ENCODE results near the gene METRNL.
"Not testable (repeated sequence)": the region's sequence is repeated elsewhere in the genome, so short reads cannot be mapped to it uniquely, and the experiment has no call there.

Gene METRNL

GRCh38 chr17:83125515-83126274 is 46.3 kb downstream of the METRNL start:
- no peak for DNase-seq

DNA sequence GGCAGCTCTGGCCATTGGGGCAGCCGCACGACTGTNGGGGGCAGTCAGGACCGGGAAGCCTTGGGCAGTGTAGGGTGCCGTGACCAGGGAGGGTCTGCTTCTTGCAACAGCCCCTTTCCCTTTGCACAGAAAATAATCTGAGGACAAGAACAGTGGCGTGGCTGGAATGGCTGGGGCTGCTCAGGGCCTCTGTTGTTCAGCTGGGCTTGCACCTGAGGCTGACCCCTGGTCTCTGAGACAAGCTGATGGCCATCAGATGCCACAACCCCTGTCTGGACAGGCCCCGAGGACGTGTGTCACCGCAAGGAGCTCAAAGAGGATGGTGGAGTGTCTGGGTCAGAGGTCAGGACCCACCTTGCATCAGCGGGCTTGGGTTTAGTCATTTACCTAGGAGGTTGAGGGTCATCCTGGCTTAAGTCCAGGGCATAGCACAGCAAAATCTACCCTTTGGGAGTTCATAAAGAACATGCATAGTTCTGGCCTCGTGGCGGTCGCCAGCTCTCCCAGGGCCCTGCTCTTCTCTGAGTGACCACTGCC is 46.9 kb downstream of the METRNL start:
- DNase-seq, result no peak

DNA sequence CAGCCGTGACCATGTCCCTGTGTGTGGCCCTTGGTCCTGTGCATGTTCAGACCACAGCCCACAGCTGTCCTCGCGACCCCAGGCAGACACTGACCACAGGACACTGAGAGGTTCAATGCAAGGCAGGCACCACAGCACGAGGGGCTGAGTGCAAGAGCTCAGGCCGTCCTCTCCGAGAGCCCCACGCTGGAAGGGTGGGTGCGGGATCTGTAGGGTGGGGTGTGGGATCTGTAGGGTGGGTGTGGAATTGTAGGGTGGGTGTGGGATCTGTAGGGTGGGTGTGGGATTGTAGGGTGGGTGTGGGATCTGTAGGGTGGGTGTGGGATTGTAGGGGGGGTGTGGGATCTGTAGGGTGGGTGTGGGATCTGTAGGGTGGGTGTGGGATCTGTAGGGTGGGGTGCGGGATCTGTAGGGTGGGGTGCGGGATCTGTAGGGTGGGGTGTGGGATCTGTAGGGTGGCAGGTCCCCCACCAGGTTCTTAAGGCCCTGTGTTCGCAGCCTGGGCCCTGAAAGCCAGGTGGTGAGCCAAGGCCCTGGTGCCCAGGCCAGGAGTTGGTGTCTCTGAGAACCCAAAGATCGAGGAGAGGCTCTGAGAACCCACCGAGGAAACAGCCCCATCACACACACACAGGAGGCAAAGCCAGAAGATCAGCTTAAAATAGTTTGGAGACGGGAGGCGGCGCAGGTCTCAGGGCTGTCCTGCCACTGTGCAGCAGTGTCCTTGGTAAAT is 48.2 kb downstream of the METRNL start:
- DNase-seq, result no peak

DNA sequence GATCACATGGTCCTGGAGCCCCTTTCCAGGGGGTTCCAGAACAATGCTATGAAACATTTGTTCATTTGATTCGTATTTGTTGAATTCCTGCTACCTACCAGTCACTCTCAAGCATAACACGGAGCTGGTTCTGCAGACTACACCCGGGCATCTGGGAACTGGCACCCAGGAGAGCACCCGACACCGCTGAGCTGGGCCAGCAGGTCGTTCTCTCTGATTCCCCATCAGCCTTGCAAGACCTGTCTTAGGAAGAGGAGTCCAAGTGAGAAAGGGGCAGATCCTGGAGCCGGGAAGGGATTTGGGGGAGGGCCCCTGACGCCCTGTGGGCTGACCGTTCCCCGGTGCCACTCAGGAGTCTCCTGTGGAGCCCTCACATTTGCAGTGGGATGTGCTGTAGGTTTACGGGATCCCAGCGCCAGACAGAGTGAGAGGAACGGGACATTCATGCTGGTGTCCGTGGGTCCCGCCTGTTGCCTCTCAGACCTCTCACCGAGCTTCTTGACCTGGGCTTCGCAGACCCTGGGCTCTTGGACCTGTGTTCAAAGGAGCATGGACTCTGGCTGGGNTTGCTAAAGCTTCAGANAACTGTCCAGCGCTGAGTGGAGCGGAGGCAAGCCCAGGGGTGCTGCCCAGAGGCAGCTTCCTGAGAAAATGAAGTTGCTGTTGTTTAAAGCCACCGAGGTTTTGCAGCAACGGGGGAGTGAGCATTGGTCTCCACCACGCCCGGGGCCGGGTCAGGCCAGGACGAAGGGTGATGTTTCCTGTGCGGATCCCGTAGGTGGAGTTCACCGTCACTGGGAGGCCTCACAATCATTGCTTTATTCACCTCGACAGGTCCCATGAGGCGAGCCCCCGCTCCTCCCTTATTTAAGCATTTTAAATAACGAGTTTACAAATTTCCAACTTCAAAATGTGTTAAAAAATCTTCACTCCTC is 49.2 kb downstream of the METRNL start:
- no peak for DNase-seq

GRCh38 chr17:83129676-83130075 is 50.3 kb downstream of the METRNL start:
- DNase-seq, result no peak

DNA sequence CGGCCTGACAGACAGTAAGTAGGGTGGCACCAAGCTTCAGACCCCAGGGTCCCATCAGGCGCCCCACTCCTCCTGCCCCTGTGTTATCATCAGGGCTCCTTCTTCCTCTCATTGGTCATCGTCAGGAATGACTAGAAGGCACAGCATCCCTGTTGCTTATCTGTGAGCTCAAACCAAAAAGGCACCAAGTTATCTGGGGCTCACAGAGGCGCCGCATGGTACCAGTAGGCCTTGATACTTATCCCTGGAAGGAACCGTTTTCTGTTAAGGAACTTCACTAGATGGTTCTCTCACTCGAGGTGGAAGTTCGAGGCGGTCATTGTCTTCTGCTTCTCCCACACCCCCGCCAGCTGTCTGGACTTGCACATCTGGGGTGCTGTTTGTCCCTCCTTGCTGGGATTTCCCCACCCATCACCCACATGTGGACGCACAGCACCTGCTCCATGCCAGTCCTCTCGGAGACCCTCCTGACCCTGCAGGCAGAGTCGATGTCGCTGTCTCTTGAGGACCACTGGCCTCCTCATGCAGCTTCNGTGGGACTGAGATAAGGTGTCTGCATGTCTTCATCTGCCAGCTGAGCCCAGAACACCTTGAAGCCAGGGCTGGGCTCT is 52.1 kb downstream of the METRNL start:
- no peak for DNase-seq

DNA sequence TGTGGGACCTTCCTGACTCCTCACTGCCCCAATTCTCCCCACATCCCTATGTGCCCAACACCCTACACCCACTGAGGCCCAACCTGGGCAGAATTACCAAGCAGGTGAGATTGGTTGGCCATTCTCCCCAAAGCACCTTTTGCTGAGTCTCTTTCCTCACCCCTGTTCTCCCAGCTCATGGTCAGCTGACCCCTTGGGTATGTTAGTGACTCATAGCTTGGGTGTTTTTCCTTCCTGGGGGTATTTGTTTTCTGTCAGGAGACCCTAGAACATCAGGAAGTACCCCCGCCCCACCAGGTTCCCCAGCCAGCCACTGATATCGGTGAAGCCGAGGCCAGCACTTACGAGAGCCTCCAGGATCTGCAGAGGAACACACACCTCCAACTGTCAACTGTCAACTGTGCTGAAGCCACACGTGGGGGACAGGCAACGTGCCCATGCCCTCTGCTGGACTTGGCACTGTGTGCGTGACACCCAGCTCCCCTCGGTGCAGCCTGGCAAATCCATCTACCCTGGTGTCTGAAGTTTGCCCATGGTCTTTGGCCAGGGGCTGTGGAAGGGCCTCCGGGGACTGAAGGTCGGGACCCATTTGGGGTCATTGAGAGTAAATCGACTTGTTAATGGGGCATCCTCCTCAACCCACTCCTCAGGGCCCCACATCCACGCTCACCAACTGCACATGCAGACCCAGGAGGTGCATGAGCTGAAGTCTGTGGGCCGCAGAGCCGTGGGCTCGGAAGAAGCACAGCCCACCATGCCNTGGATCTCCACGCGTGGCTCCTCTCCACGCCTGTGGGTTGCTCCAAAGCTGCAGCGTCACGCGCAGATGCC is 53.1 kb downstream of the METRNL start:
- no peak for DNase-seq

GRCh38 chr17:83133302-83134121 is 54.1 kb downstream of the METRNL start:
- DNase-seq, result no peak

- not testable (repeated sequence) for DNase-seq
Measured at GRCh38 chr17:83134456-83134855, 55.0 kb downstream of the METRNL start.

- DNase-seq, result no peak
Measured at GRCh38 chr17:83135692-83136091, 56.3 kb downstream of the METRNL start.

DNA sequence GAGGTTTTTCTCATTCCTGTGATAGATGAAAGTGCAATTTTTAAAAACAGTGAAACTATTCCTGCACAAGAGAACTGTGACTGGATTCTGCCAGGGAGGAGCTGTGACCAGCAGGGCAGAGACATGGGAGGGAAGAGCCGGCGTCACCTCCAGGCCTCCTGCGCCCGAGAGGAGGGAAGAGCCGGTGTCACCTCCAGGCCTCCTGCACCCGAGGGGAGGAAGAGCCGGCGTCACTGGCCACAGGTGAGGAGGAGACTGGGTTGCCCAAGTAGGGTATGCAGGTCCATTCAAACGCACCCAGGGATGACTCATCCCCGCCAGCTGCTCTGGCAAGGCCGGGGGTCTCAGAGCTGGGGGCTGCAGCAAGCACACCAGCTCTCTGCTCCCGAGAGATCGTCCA is 56.7 kb downstream of the METRNL start:
- no peak for DNase-seq

DNA sequence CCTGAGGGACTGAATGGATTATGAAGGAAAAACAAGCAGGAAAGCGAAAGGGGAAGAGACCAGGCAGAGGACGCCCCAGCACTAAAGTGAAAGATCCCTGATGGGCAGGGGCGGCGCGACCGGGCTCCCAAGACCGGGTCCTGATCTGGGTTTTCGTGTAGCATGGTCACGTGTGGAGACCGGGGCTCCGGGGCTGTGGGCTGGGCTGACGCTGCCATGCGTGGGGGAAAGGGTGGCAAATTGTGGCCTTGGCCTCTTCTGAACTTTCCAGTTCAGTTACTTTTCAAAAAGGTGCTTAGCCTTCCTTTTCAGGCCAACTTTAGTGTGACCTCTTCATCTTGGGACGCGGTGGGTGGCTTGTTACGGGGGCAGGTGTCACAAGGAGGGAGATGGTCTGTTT is 57.5 kb downstream of the METRNL start:
- no peak for DNase-seq

DNA sequence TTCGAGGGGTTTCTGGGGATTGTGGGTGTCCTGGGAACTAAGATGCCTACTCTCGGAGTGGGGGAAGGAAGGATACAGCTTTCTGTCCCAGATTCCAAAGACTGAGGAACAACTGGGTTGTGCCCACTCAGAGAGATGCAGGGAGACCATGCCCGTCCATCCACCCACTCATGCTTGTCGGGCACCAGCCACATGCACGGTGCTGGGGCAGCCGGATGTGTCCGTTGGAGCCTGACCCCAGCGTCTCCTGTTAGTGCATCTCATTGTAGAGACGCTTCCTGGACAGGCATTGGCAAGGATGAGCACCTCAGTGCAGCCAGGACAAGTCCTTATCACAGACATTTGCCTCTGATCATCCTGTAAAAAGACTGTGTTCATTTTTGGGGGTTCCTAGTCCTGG is 58.1 kb downstream of the METRNL start:
- DNase-seq, result no peak

DNA sequence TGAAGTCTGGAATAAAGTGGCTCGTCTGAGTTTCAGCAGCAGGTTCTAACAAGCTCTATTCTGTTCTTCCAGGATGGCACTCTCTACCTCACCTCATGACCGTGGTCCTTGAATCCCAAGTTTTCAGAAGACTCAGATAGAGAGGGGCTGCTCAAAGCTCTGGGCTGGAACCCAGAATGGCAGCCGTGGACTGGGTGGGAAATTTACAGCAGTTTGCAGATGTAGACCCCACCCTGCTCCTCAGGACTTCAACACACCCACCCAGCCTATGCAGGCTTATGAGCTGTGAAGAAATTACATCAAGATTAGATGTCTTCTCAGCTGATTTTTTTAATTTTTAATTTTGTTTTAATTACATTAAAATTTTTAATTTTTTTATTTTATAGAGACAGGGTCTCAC is 59.4 kb downstream of the METRNL start:
- no peak for DNase-seq

DNA sequence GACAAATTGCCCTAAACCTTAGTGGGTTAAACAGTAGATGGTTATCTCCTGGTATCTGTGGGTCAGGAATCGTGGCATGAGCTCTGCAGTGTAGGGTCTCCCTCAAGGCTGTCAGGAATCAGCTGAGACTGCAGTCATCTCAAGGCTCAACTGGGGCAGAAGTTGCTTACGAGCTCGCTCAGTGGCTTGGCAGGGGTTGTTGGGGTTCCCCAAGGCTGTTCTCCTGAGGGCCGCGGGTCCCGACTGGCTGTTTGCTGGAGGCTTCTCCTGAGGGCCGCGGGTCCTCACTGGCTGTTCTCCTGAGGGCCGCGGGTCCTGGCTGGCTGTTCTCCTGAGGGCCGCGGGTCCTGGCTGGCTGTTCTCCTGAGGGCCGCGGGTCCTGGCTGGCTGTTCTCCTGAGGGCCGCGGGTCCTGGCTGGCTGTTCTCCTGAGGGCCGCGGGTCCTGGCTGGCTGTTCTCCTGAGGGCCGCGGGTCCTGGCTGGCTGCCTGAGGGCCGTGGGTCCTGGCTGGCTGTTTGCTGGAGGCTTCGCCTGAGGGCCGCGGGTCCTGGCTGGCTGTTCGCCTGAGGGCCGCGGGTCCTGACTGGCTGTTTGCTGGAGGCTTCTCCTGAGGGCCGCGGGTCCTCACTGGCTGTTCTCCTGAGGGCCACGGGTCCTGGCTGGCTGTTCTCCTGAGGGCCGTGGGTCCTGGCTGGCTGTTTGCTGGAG is 60.3 kb downstream of the METRNL start:
- not testable (repeated sequence) for DNase-seq

GRCh38 chr17:83140249-83140566 is 60.8 kb downstream of the METRNL start:
- not testable (repeated sequence) for DNase-seq

DNA sequence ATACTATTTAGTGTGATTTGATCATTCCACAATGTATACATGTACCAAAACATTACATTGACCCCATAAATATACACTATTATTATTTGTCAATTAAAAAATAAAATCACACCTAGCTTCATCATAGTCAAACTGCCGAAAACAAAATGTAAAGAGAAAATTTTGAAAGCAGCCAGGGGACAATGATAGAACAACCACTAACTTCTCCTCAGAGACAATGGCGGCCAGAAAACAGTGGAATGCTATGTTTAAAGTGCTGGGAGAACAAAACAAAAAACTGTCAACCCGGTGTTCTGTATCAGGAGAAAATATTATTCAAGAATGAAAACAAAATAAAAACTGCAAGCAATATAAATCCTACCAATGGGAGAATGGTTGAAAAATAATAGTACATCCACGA is 63.2 kb downstream of the METRNL start:
- no peak for DNase-seq

- no peak for DNase-seq
Measured at GRCh38 chr17:83143817-83144231, 64.4 kb downstream of the METRNL start.

All from NCI-H187 treated with DMSO at 0.1 percent for 48 hours (cell line).